B cell (primary cell): ENCODE measurements around the gene HPN.

Experiments
- EZH2 ChIP-seq: IDR thresholded peaks from 2 replicates; pipeline ENCODE4 v1.6.1; 2012; ENCODE audit warnings: borderline replicate concordance, low read depth, mild to moderate bottlenecking, moderate library complexity, low read length; ENCODE audit not compliant: insufficient read depth, poor library complexity, severe bottlenecking
- TF ChIP-seq, protein P1 (sequence below): fragments of 200-600 bp; IDR thresholded peaks from one replicate; pipeline ENCODE4 v1.8.0; 2022; ENCODE audit warnings: antibody characterized with exemption, mild to moderate bottlenecking

DNA sequence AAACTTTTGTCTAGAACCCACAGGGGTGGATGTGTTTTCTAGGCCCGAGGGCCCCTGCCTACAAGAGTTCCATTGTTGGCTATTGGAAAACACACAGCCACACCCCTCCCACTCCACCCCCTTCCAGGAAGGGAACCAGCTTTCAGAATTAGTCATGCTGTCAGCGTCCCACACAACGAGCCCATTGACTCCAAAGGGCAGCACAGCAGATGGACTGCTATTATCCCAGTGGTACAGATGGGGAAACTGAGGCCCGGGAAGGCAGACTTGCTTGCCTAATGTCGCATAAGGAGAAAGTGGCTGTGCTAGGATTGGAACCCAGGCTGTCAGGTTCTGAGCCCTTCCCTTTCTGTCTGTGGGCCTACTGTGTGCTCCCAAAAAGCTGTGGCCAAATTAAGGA lies 66.0 kb downstream of the HPN start:
- TF ChIP-seq EZH2: no peak
- TF ChIP-seq, protein P1, sequence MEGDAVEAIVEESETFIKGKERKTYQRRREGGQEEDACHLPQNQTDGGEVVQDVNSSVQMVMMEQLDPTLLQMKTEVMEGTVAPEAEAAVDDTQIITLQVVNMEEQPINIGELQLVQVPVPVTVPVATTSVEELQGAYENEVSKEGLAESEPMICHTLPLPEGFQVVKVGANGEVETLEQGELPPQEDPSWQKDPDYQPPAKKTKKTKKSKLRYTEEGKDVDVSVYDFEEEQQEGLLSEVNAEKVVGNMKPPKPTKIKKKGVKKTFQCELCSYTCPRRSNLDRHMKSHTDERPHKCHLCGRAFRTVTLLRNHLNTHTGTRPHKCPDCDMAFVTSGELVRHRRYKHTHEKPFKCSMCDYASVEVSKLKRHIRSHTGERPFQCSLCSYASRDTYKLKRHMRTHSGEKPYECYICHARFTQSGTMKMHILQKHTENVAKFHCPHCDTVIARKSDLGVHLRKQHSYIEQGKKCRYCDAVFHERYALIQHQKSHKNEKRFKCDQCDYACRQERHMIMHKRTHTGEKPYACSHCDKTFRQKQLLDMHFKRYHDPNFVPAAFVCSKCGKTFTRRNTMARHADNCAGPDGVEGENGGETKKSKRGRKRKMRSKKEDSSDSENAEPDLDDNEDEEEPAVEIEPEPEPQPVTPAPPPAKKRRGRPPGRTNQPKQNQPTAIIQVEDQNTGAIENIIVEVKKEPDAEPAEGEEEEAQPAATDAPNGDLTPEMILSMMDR: no peak
